Colonic mucosa (tissue), 4 donors: Measurements from ENCODE around the gene PCDH15. TPM values are rescaled to one million over a fixed set of nuclear protein-coding genes. Genes with fewer than 3 reads are reported as not detected.
A peak's percentile ranks its signal among the peaks of the same experiment; 100 is the strongest.

Source experiments
- DNase-seq: peaks from one replicate; pipeline ENCODE4 v3.0.0-alpha.2; 2020
- H3K27ac ChIP-seq: fragments of 200-600 bp; one replicate; pipeline ENCODE4 v1.8.0; 2021
- H3K27me3 ChIP-seq: fragments of 200-600 bp; one replicate; pipeline ENCODE4 v1.8.0; 2021
- H3K36me3 ChIP-seq: fragments of 200-600 bp; one replicate; pipeline ENCODE4 v1.8.0; 2021
- H3K4me1 ChIP-seq: fragments of 200-600 bp; one replicate; pipeline ENCODE4 v1.8.0; 2021; ENCODE audit warnings: mild to moderate bottlenecking
- H3K4me3 ChIP-seq: fragments of 200-600 bp; one replicate; pipeline ENCODE4 v1.8.0; 2021
- H3K9ac ChIP-seq, 2 donors: one replicate each; pipeline ENCODE4 v1.7.0; 2013; ENCODE audit warnings: control low read depth in 2 of 2, low read depth in 2 of 2, low read length in 2 of 2
- H3K9me3 ChIP-seq: fragments of 200-600 bp; one replicate; pipeline ENCODE4 v1.8.0; 2021
- CTCF ChIP-seq: fragments of 200-600 bp; IDR thresholded peaks from one replicate; pipeline ENCODE4 v1.8.0; 2022; ENCODE audit warnings: antibody characterized with exemption, mild to moderate bottlenecking
- intact Hi-C: fragments of 100-400 bp; cut with DNase I; formaldehyde crosslinking; loops from one replicate; pipeline ENCODE4 v1.14.1; 2022
- total RNA-seq, 2 donors: library from RNA; stranded (reverse); fragmentation: NEBNext Ultra II Directional in 1 of 2; extraction: Animal tissue kit (Norgen Biotek cat#: 25700) in 1 of 2; gene quantifications; one replicate each; pipeline ENCODE4 v1.2.1, GENCODE V29; 2021
- donor health status: healthy.
- donor health status: DM: no; HTN: no; CAD: no.
- donor health status: DM: no; HTN: no; CAD: no.

PCDH15 gene
- total RNA-seq, 2 donors from 2014 or later = not detected

GRCh38 chr10:53894145-53894544 is 906.9 kb downstream of the PCDH15 start:
- Histone ChIP-seq H3K9me3 (no peaks in the 10 kb centered on the region), H3K4me1 (no peaks in the 10 kb centered on the region), H3K4me3 (no peak overlapping the region), H3K27me3 (no peaks in the 10 kb centered on the region), H3K36me3 (no peaks in the 10 kb centered on the region), H3K9ac (no peak overlapping the region), H3K27ac (no peak overlapping the region)
- DNase-seq = peak; percentile 32
- TF ChIP-seq CTCF = no peak
- intact Hi-C loops = no loop called here

GRCh38 chr10:53893061-53893460 is 908.0 kb downstream of the PCDH15 start:
- Histone ChIP-seq H3K4me3 (no peak overlapping the region), H3K27ac (no peak overlapping the region), H3K36me3 (no peaks in the 10 kb centered on the region), H3K9me3 (no peaks in the 10 kb centered on the region), H3K27me3 (no peaks in the 10 kb centered on the region), H3K9ac (no peak overlapping the region), H3K4me1 (no peaks in the 10 kb centered on the region)
- intact Hi-C loops = no loop called here
- DNase-seq = no peak
- TF ChIP-seq CTCF = no peak

GRCh38 chr10:53886325-53887300 is 914.4 kb downstream of the PCDH15 start:
- no peaks in the 10 kb centered on the region for H3K27me3 ChIP-seq
- H3K4me1 ChIP-seq = no peaks in the 10 kb centered on the region
- no peak for TF ChIP-seq CTCF
- H3K9me3 ChIP-seq = no peaks in the 10 kb centered on the region
- DNase-seq = peak; percentile 31
- H3K27ac ChIP-seq = no peak overlapping the region
- intact Hi-C loops = no loop called here
- no peak overlapping the region for H3K4me3 ChIP-seq
- no peak overlapping the region for H3K9ac ChIP-seq
- no peaks in the 10 kb centered on the region for H3K36me3 ChIP-seq

GRCh38 chr10:53864846-53865245 is 936.2 kb downstream of the PCDH15 start:
- H3K9me3 ChIP-seq = no peaks in the 10 kb centered on the region
- H3K27me3 ChIP-seq = no peaks in the 10 kb centered on the region
- intact Hi-C loops = no loop called here
- H3K27ac ChIP-seq = no peak overlapping the region
- no peak for TF ChIP-seq CTCF
- H3K36me3 ChIP-seq = no peaks in the 10 kb centered on the region
- no peak for DNase-seq
- no peak overlapping the region for H3K9ac ChIP-seq
- no peak overlapping the region for H3K4me3 ChIP-seq
- no peaks in the 10 kb centered on the region for H3K4me1 ChIP-seq

- no peak overlapping the region for H3K9ac ChIP-seq
- no peak for DNase-seq
- H3K4me1 ChIP-seq = no peaks in the 10 kb centered on the region
- H3K36me3 ChIP-seq = no peaks in the 10 kb centered on the region
- intact Hi-C loops = no loop called here
- H3K27me3 ChIP-seq = no peaks in the 10 kb centered on the region
- no peak overlapping the region for H3K27ac ChIP-seq
- no peak overlapping the region for H3K4me3 ChIP-seq
- no peak for TF ChIP-seq CTCF
- H3K9me3 ChIP-seq = no peaks in the 10 kb centered on the region
Observed at GRCh38 chr10:53852450-53853175, 948.4 kb downstream of the PCDH15 start.
